HG03342 (cell line): ENCODE data around the gene TBC1D3I.
A peak's percentile ranks its signal among the peaks of the same experiment; 100 is the strongest.
"Not testable (repeated sequence)": the region's sequence is repeated elsewhere in the genome, so short reads cannot be mapped to it uniquely, and the experiment has no call there.

Experiments used
- ATAC-seq: cut with Tn5 transposase; IDR thresholded peaks from one replicate; pipeline ENCODE4 v1.9.1; 2021; ENCODE audit warnings: mild to moderate bottlenecking, moderate library complexity; ENCODE audit not compliant: unreplicated experiment

TBC1D3I gene

GRCh38 chr17:36264470-36264869 is at the start of gene TBC1D3I:
Gene TBC1D3I, minus strand, starts transcription at chr17:36264570. Its CDS starts 1,585 bp downstream, at chr17:36262985.
- ATAC-seq, result not testable (repeated sequence)

- ATAC-seq, result not testable (repeated sequence)
Observed at GRCh38 chr17:36295161-36295560, 30.8 kb upstream of the TBC1D3I start.

- not testable (repeated sequence) for ATAC-seq
Observed at GRCh38 chr17:36289965-36290612, 25.7 kb upstream of the TBC1D3I start.

- ATAC-seq, result not testable (repeated sequence)
Observed at GRCh38 chr17:36284219-36284618, 19.8 kb upstream of the TBC1D3I start.

- ATAC-seq, result not testable (repeated sequence)
Observed at GRCh38 chr17:36283256-36283655, 18.9 kb upstream of the TBC1D3I start.

- ATAC-seq, result not testable (repeated sequence)
Observed at GRCh38 chr17:36242046-36242445, 22.3 kb downstream of the TBC1D3I start.

GRCh38 chr17:36229644-36230043 is 34.7 kb downstream of the TBC1D3I start:
- not testable (repeated sequence) for ATAC-seq

GRCh38 chr17:36222967-36223366 is 41.4 kb downstream of the TBC1D3I start:
- not testable (repeated sequence) for ATAC-seq

GRCh38 chr17:36221581-36222100 is 42.7 kb downstream of the TBC1D3I start:
- ATAC-seq, result not testable (repeated sequence)

- not testable (repeated sequence) for ATAC-seq
Observed at GRCh38 chr17:36220737-36221580, 43.4 kb downstream of the TBC1D3I start.

GRCh38 chr17:36219556-36219955 is 44.8 kb downstream of the TBC1D3I start:
- ATAC-seq, result not testable (repeated sequence)

- not testable (repeated sequence) for ATAC-seq
Observed at GRCh38 chr17:36215406-36216308, 48.7 kb downstream of the TBC1D3I start.

- no peak for ATAC-seq
Observed at GRCh38 chr17:36214918-36215317, 49.5 kb downstream of the TBC1D3I start.

GRCh38 chr17:36213695-36214094 is 50.7 kb downstream of the TBC1D3I start:
- ATAC-seq, result no peak

GRCh38 chr17:36212966-36213365 is 51.4 kb downstream of the TBC1D3I start:
- ATAC-seq, result no peak

- no peak for ATAC-seq
Observed at GRCh38 chr17:36212272-36212605, 52.1 kb downstream of the TBC1D3I start.

- not testable (repeated sequence) for ATAC-seq
Observed at GRCh38 chr17:36211484-36212271, 52.7 kb downstream of the TBC1D3I start.

- ATAC-seq, result peak; percentile 70
Observed at GRCh38 chr17:36210439-36211211, 53.7 kb downstream of the TBC1D3I start, which contains the start of gene CCL4L2. Gene CCL4L2, plus strand, starts transcription at chr17:36211063.

GRCh38 chr17:36209575-36209974 is 54.8 kb downstream of the TBC1D3I start:
- no peak for ATAC-seq
